Measurements from ENCODE around the gene PTPRE.
"Not testable (repeated sequence)": the region's sequence is repeated elsewhere in the genome, so short reads cannot be mapped to it uniquely, and the experiment has no call there.

DNA sequence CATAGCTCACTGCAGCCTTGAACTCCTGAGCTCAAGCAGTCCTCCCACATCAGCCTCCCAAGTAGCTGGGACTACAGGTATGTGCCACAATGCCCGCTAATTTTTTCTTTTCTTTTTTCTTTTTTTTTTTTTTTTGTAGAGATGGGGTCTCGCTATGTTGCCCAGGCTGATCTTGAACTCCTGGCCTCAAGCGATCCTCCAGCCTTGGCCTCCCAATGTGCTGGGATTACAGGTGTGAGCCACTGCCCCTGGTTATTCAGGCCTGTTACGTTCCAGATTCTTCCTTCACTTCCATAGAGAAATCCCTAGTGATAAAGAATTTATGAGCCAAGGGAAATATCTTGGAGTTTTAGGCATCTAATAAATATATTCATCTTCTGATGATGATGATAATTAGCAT, 187.7 kb downstream of the PTPRE start:
- not testable (repeated sequence) for TF ChIP-seq ZNF274 (IDR thresholded peaks at IDR 0.05; ENCODE audit: insufficient read depth, insufficient read length); RCOR1 (conservative IDR thresholded peaks at IDR 0.05; ENCODE audit: low read depth, low read length); TAF1 (IDR thresholded peaks at IDR 0.05; ENCODE audit: borderline replicate concordance, low read depth, low read length); EZH2 (IDR thresholded peaks at IDR 0.05; ENCODE audit: borderline replicate concordance, control insufficient read depth, low read depth, low read length); SIN3A (IDR thresholded peaks at IDR 0.05; ENCODE audit: low read depth, low read length); ZZZ3 (IDR thresholded peaks at IDR 0.05; ENCODE audit: control insufficient read depth, insufficient read length, low read depth); WRNIP1 (IDR thresholded peaks at IDR 0.05; ENCODE audit: borderline replicate concordance, low read depth, low read length)
- TF ChIP-seq, protein P1, sequence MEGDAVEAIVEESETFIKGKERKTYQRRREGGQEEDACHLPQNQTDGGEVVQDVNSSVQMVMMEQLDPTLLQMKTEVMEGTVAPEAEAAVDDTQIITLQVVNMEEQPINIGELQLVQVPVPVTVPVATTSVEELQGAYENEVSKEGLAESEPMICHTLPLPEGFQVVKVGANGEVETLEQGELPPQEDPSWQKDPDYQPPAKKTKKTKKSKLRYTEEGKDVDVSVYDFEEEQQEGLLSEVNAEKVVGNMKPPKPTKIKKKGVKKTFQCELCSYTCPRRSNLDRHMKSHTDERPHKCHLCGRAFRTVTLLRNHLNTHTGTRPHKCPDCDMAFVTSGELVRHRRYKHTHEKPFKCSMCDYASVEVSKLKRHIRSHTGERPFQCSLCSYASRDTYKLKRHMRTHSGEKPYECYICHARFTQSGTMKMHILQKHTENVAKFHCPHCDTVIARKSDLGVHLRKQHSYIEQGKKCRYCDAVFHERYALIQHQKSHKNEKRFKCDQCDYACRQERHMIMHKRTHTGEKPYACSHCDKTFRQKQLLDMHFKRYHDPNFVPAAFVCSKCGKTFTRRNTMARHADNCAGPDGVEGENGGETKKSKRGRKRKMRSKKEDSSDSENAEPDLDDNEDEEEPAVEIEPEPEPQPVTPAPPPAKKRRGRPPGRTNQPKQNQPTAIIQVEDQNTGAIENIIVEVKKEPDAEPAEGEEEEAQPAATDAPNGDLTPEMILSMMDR (IDR thresholded peaks at IDR 0.05 in 2 of 3, conservative IDR thresholded peaks at IDR 0.05 in 1 of 3; ENCODE audit: control insufficient read depth in 2 of 3, extremely low read depth in 1 of 3, insufficient read depth in 1 of 3, low read depth in 3 of 3, low read length in 3 of 3) = not testable (repeated sequence)
- TF ChIP-seq, protein P2, sequence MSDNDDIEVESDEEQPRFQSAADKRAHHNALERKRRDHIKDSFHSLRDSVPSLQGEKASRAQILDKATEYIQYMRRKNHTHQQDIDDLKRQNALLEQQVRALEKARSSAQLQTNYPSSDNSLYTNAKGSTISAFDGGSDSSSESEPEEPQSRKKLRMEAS (IDR thresholded peaks at IDR 0.05; ENCODE audit: low read depth, low read length) = not testable (repeated sequence)
- TF ChIP-seq, protein P3, sequence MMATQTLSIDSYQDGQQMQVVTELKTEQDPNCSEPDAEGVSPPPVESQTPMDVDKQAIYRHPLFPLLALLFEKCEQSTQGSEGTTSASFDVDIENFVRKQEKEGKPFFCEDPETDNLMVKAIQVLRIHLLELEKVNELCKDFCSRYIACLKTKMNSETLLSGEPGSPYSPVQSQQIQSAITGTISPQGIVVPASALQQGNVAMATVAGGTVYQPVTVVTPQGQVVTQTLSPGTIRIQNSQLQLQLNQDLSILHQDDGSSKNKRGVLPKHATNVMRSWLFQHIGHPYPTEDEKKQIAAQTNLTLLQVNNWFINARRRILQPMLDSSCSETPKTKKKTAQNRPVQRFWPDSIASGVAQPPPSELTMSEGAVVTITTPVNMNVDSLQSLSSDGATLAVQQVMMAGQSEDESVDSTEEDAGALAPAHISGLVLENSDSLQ (IDR thresholded peaks at IDR 0.05) = not testable (repeated sequence)
